GM12892 (cell line): ENCODE results near the gene KLF2. TPM values are rescaled to one million over a fixed set of nuclear protein-coding genes. Genes with fewer than 3 reads are reported as not detected.
"Not testable (repeated sequence)": the region's sequence is repeated elsewhere in the genome, so short reads cannot be mapped to it uniquely, and the experiment has no call there.

Source experiments
- DNase-seq: peaks from one replicate; pipeline ENCODE4 v3.0.0; 2011; ENCODE audit not compliant: insufficient read length
- FAIRE-seq: peaks from 2 replicates; lab custom pipeline; 2011; peaks lifted over from hg19 to GRCh38; lab: Jason Lieb, UNC
- POLR2A ChIP-seq: IDR thresholded peaks from 2 replicates; pipeline ENCODE4 v1.6.1; 2011; ENCODE audit warnings: low read depth, low read length, control low read depth
- POLR2AphosphoS5 ChIP-seq: IDR thresholded peaks from 2 replicates; pipeline ENCODE4 v1.6.1; 2011; ENCODE audit warnings: low read depth, low read length, control low read depth
- TAF1 ChIP-seq: IDR thresholded peaks from 2 replicates; pipeline ENCODE4 v1.6.1; 2011; ENCODE audit warnings: low read depth, mild to moderate bottlenecking, control low read depth, low read length, borderline replicate concordance
- polyA plus RNA-seq: library from polyadenylated mRNA; unstranded; fragments of >200 nt; gene quantifications from one replicate; pipeline ENCODE4 v1.2.1, GENCODE V29; 2012; ENCODE audit warnings: missing spikeins, inconsistent platforms; ENCODE audit not compliant: missing spikeins

Gene KLF2
- 1.7 TPM for polyA plus RNA-seq

DNA sequence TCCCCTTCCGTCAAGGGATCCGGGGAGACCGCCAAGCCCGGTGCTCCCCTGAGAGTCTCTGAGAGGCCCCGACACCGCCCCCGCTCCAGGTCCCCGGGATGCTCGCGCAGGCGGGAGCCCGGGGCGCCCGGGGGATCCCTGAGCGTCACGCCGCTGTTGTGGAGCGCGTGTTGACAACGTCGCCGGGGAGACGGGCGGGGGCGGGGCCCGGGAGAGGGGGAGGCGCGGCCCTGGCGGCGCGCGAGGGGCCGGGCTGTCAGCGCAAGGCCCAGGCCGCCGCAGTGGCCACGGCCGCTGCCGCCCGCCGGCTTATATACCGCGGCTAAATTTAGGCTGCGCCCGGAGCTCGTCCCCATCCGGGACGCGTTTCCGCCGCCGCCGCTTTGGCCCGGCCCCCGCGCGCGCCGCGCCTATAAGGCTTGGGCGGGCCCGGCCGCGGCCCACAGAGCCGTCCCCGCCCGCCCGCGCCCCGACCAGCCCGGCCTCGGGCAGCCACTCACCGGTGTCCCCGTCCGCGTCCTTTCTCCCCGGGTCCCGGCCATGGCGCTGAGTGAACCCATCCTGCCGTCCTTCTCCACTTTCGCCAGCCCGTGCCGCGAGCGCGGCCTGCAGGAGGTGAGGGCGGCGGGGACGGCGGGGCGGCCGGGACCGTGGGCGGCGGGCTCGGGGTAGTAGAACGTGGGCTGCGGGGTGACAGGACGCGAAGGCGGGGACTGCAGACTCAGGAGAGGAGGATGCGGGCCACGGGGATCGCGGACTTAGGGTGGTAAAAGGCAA, at the start of gene KLF2:
Gene KLF2, plus strand, starts transcription at position 443 of the 777 bp plus-strand sequence. Its CDS starts 98 bp downstream, at position 541.
- DNase-seq, result peak; percentile 85
- FAIRE-seq, result peak; percentile 78
- peak; percentile 82; the same call in 1 of the 2 replicates for TF ChIP-seq POLR2A
- TF ChIP-seq TAF1, result no peak; the same call in 1 of the 2 replicates
- peak; percentile 80 for TF ChIP-seq POLR2AphosphoS5

DNA sequence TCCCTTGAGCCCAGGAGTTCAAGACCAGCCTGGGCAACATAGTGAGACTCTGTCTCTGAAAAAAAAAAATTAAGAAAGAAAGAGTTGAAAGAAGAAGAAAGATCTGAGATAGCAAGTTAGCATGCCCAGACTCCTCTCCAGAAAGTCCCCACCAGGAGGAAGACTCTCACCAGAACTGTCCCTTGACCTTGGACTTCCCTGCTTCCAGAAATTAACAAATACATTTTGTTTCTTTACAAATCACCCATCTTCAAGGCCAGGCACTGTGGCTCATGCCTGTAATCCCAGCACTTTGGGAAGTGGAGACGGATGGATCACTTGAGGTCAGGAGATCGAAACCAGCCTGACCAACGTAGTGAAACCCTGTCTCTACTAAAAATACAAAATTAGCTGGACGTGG, 44.3 kb upstream of the KLF2 start:
- DNase-seq (no peak), FAIRE-seq (no peak)
- TF ChIP-seq POLR2AphosphoS5 (no peak), POLR2A (no peak), TAF1 (no peak)

DNA sequence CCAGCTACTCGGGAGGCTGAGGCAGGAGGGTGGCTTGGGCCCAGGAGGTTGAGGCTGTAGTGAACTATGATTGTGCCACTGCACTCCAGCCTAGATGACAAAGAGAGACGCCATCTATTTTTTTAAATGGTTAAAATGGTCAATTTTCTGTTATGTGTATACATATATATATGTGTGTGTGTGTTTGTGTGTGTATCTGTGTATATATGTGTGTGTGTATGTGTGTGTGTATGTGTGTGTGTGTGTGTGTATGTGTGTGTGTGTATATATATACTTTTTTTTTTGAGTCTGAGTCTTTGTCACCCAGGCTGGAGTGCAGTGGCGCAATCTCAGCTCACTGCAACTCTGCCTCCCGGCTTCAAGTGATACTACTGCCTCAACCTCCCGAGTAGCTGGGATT, 42.9 kb upstream of the KLF2 start:
- TF ChIP-seq TAF1 (no peak), POLR2A (no peak), POLR2AphosphoS5 (no peak)
- FAIRE-seq (no peak), DNase-seq (no peak)

DNA sequence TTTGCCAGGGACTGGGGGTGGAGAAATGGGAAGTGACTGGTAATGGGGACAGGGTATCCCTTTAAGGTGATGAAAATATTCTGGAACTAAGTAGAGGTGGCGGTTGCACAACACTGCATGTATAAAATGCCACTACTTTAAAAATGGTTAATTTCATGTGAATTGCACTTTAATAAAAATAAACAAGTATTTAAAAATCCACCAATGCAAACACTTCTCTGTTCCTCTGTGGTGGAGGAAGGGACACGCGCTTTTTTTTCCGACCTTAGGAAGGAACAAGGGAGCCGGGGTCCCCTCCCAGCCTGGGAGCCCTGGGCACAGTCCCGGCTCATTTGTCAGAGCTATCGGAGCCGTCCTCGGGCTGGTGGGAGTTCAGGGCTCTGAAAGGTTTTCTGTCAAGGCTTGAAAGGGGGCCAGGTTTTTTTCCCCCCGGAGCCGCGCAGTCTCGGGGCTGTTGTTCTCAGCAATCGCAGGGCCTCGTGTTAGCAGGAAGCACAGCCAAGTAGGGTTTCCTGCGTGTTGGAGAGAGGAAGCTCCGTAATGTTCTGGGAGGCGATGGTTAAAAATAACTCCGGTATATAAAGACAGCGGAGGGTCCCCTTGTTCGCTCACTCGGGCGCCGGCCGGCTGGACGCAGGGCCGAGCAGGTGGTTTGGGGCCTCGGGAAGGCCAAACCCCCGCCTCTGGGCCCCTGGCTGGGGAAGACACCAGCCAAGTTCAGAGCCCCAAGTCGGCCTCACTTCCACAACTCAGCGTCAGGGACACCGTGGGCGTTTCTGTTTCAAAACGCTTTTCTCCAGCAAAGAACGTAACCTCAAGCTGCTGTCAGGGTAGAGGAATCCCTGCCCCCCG, 41.2 kb upstream of the KLF2 start:
- FAIRE-seq (no peak), DNase-seq (peak; percentile 75)
- no peak for TF ChIP-seq POLR2A
- no peak for TF ChIP-seq POLR2AphosphoS5
- TF ChIP-seq TAF1, result no peak

DNA sequence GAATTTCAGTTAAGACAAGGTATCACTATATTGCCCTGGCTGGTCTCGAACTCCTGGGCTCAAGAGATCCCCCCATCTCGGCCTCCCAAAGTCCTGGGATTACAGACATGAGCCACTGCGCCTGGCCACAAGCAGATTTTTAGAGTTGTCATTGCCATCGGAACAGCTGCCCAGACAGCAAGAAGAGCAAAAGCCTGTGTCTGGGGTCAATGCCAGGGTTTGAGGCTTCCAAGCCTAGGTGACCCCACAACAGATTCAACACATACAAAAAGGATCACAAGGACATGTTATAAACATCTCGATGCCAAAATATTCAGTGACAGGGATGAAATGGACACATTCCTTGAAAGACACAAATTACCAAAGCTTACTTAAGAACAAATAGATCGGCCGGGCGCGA, 40.1 kb upstream of the KLF2 start:
- DNase-seq (no peak), FAIRE-seq (no peak)
- TF ChIP-seq TAF1 (no peak), POLR2AphosphoS5 (no peak), POLR2A (no peak)

DNA sequence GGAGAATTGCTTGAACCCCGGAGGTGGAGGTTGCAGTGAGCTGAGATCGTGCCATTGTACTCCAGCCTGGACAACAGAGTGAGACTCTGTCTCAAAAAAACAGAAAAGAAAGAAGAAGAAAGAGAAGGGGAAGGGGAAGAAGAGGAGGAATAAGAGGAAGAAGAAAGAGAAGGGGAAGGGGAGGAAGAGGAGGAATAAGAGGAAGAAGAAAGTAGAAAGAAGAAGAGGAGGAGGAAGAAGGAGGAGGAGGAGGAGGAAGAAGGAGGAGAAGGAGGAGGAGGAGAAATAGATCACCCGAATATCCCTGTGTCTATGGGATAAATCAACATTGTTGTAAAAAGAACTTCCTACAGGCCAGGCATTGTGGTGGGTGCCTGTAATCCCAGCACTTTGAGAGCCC, 39.5 kb upstream of the KLF2 start:
- not testable (repeated sequence) for FAIRE-seq, DNase-seq

DNA sequence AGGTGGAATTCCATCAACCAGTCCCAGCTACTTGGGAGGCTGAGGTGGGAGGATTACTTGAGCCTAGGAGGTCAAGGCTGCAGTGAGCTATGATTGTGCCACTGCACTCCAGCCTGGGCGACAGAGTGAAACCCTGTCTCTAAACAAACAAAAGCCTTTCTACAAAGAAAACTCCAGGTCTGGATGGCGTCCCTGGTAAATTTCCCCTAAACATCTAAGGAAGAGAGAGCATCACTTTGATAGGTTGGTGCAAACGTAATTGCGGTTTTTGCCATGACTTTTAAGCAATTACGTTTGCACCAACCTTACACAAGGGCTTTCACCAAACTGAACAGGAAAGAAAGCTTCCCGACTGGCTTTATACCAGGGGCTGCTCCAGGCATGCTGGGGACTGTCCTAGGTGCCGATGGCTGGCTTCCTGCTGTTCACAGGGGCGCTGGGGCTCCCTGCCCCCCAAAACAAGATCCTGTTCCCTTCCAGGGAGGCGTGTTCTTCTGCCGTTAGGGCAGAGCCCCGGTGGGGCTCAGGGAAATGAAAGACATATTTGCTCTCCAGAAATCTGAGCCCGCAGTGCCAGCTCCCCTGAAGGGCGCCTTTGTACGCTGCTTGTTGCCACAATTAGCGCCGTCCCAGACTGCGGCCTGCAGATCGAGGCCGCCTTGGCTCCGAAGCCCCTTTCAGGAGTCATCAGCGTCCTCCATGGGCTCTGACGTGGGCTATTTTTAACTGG, 38.7 kb upstream of the KLF2 start:
- DNase-seq, result no peak
- FAIRE-seq, result no peak
- no peak for TF ChIP-seq TAF1

DNA sequence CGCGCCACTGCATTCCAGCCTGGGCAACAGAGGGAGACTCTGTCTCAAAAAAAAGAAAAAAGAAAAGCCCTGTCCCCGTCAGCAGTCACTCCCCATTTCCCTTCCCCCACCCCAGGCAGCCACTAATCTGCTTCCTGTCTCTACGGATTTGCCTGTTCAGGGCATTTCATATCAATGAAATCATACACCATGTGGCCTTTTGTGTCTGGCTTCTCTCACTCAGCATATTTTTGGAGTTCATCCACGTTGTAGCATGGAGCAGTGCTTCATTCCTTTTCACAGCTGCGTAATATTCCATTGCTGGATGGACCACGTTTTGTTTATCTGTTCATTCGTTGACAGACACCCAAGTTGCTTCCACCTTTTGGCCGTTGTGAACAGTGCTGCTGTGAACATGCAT, 36.1 kb upstream of the KLF2 start:
- DNase-seq (no peak), FAIRE-seq (no peak)
- TF ChIP-seq POLR2A, result no peak
- TF ChIP-seq TAF1, result no peak
- no peak for TF ChIP-seq POLR2AphosphoS5

DNA sequence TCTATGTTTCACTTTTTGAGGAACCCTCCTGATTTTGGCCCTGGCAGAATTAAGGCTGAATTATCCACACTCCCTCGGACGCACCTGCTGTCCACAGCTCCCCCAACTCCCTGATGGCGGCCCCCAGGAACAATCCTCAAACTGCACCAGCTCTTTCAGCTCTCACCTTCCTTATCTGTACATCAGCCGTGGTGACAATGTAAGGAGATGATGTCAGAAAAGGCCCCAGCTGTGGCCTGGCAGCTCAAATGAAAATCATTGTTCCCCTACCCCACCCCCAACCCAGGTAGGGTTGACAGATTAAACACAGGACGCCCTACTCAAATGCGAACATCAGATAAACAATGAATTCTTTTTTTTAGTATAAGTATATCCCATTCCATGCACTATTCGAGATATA, 35.0 kb upstream of the KLF2 start:
- FAIRE-seq (no peak), DNase-seq (no peak)
- no peak for TF ChIP-seq POLR2AphosphoS5

DNA sequence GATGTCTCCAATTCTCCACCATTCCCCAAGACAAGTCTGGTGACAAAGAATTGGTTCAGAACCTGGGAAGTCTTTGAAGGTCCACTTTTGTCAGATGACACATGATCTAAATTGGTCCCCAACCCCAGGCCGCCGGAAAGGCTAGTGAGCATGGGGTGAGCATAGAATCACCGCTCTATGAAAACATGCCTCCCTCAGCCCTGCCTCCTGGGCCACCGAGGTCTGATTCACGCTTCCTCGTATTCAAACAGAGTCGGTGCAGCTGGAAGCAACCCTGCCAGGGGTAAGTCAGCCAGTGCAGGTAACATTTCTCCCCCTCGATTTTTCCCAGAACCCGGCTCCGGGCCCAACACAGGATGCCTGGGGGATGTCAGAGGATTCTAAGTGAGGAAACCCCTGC, 33.9 kb upstream of the KLF2 start:
- DNase-seq (no peak), FAIRE-seq (no peak)
- TF ChIP-seq POLR2AphosphoS5 (no peak), POLR2A (no peak), TAF1 (no peak)

DNA sequence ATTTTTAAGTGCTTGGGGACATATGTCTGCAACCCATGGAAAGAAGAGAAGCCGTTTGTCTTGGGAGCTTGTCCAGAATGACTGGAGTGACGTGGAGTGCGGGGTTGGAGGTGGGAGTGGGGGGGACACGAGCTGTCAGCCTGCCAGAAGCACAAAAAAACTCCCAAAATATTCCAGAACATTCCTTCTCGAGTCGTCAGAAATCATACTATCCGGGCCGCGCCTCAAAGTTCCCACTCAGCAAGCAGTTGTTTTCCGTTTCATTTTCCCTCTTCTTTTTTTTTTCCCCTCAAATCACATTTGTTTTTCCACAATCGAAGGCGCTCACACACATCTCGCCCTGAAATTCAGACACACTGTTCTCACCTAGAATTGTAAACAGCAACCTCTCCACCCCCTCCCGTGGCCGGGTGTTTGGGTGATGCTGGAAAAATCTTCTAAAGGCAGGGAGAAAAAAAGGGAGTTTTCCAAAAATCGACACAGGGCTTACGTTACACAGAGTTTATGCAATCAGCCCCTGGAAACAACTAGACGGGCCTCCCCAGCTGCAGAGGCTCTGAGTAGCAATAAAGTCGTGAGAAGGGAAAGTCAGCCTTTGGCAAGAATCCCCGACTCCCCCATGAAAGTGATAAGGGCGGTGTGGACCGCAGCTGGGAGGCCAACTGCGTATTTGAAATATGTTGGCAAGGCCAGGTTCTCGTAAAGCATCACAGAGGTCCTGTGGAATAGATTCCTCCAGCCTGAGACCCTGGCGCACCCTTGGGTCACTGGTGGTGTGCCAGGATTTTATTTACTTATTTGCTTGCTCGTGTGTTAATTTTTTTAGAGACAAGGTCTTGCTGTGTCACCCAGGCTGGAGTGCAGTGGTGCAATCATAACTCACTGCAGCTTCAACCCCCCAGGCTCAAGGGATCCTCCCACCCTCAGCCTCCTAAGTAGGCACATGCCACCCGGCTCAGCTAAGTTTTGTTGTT, 31.2 kb upstream of the KLF2 start:
- TF ChIP-seq POLR2A (no peak), POLR2AphosphoS5 (no peak), TAF1 (no peak)
- FAIRE-seq, result no peak
- DNase-seq, result no peak
